ENCODE measurements around the gene NFIX.

NFIX gene

GRCh38 chr19:13117176-13117771 lies 122.0 kb downstream of the NFIX start:
- Mint-ChIP-seq H3K4me3 (peak overlapping the region; percentile 98), H3K4me1 (ENCODE audit: low read depth) (peaks cover 47% of the 10 kb centered on the region), H3K27me3 (no peaks in the 10 kb centered on the region), H3K27ac (peak overlapping the region; percentile 98), H3K9me3 (ENCODE audit: low read depth) (no peaks in the 10 kb centered on the region), H3K36me3 (peaks cover 2% of the 10 kb centered on the region)

DNA sequence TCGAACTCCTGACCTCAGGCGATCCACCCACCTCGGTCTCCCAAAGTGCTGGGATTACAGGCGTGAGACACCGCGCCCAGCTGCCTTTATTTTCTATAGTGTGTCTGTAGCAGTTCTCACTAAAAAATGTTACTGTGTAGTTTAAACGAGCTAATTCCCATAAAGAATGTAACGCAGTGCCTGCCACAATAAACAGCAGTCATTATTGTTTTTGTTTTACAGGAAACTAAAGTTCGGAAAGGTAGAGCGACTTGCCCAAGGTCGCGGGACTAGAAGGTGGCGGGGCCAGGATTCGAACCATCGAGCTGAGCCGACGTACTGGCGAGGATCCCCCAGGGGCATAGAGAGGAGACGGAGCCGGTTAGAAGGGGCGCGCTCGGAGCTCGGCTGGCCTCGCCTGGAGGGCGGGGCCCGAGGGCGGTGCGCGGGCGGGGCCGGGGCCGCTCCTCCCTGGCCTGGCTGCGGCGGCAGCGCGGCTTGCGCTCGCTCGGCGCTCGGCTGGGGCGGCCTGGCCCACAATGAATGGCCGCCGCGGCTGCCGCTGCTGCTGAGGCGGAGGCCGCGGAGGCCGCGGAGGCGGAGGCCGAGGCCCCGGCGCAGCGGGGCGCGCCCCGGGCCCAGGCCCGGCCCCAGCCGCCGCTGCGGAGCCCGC lies 122.6 kb downstream of the NFIX start, which contains the start of gene NACC1:
TSS of gene NACC1 (plus strand) at position 493 of the 652 bp plus-strand sequence. CDS start 16,944 bp downstream, outside the sequence.
- Mint-ChIP-seq H3K36me3 (peaks cover 2% of the 10 kb centered on the region), H3K9me3 (ENCODE audit: low read depth) (no peaks in the 10 kb centered on the region), H3K4me3 (peak within 1 kb of the TSS; percentile 98), H3K4me1 (ENCODE audit: low read depth) (peaks cover 52% of the 10 kb centered on the region), H3K27ac (peak within 1 kb of the TSS; percentile 98), H3K27me3 (no peaks in the 10 kb centered on the region)

DNA sequence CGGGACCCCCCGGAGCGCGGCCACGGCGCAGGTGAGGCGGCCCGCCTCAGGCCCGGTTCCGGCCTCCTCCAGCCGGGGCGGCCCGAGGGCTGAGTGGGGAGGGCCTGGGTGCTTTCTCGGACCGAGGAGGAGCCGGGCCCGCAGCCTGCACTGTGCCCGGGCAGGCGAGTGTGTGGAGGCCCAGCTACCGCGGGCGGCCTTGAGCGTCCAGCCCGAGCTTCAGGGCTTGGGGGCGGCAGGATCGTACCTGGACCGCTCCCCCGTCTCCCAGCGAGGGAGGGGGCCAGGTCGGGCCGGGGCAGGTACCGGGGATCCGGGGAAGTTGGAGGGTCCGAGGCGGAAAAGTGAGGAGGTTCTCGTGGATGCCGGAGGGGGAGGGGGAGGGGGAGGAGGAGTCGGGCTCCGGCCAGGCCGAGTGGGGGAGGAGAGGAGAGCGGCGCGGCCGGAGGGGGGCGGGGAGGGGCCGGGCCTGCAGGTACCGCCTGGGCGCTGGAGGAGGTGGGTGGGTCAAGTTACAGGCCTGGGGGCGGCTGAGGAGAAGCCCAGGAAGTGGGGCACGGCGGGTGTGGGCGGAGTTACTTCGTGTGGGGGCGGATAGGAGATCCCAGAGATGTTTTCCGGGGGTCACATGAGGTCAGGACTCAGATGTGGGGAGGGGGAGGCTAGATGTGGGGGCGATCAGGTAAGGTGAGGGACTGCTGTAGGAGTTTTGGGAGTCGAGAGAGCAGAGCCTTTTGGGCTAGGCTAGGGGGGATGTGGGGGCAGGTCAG lies 123.3 kb downstream of the NFIX start:
- Mint-ChIP-seq H3K4me3 (peak overlapping the region; percentile 84), H3K27me3 (no peaks in the 10 kb centered on the region), H3K9me3 (ENCODE audit: low read depth) (no peaks in the 10 kb centered on the region), H3K36me3 (peaks cover 2% of the 10 kb centered on the region), H3K27ac (peak overlapping the region; percentile 72), H3K4me1 (ENCODE audit: low read depth) (peaks cover 56% of the 10 kb centered on the region)

DNA sequence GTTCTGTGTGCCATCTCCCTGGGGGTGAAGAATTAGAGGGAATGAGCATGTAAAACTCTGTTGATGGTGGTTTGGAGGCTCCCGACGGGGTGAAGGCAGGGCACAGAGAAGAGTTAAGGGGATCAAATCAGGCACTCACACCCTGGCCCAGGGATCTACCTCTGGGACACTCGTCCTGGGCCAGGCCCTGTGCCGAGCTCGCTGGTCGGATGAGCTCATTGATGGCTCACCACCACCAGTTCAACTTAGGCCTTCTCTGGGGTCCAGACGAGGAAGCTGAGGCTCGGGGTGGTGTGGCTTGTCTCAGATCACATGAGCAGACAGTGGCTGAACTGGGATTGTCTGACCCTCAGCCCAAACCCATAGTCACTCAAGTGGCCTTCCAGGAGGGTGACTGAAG lies 124.4 kb downstream of the NFIX start:
- Mint-ChIP-seq H3K4me3 (peak overlapping the region; percentile 84), H3K9me3 (ENCODE audit: low read depth) (no peaks in the 10 kb centered on the region), H3K27ac (peak overlapping the region; percentile 72), H3K36me3 (peaks cover 2% of the 10 kb centered on the region), H3K27me3 (no peaks in the 10 kb centered on the region), H3K4me1 (ENCODE audit: low read depth) (peaks cover 59% of the 10 kb centered on the region)

GRCh38 chr19:13120031-13120430 lies 124.8 kb downstream of the NFIX start:
- peaks cover 2% of the 10 kb centered on the region for H3K36me3 Mint-ChIP-seq
- H3K27me3 Mint-ChIP-seq: no peaks in the 10 kb centered on the region
- H3K9me3 Mint-ChIP-seq (ENCODE audit: low read depth): no peaks in the 10 kb centered on the region
- H3K4me3 Mint-ChIP-seq: peak overlapping the region; percentile 84
- H3K27ac Mint-ChIP-seq: no peak overlapping the region
- peaks cover 56% of the 10 kb centered on the region for H3K4me1 Mint-ChIP-seq (ENCODE audit: low read depth)

DNA sequence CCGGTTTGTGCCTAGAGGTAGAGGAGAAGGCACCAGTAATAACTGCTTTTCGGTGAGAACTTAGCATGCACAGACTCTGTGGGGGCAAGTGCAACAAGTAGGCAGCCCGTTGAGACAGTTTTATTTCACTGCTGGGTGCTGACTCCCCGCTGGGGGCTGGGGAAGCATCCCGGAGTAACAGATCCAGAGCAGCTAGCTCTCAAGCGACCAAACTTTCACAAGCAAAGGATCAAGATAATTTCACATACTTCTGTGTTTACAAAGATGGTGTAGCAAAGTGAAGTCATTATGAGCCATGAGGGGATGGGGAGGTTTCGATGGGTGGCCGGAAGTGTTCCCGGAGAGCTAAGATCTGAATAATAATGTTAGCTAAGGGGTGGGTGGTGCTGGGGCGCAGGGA lies 125.5 kb downstream of the NFIX start:
- Mint-ChIP-seq H3K4me1 (ENCODE audit: low read depth) (peaks cover 51% of the 10 kb centered on the region), H3K36me3 (no peaks in the 10 kb centered on the region), H3K9me3 (ENCODE audit: low read depth) (no peaks in the 10 kb centered on the region), H3K4me3 (peak overlapping the region; percentile 84), H3K27me3 (no peaks in the 10 kb centered on the region), H3K27ac (no peak overlapping the region)

GRCh38 chr19:13121551-13122274 lies 126.4 kb downstream of the NFIX start:
- Mint-ChIP-seq H3K4me1 (ENCODE audit: low read depth) (peaks cover 49% of the 10 kb centered on the region), H3K4me3 (peak overlapping the region; percentile 46), H3K27ac (peak overlapping the region; percentile 22), H3K9me3 (ENCODE audit: low read depth) (no peaks in the 10 kb centered on the region), H3K36me3 (no peaks in the 10 kb centered on the region), H3K27me3 (no peaks in the 10 kb centered on the region)

- H3K4me1 Mint-ChIP-seq (ENCODE audit: low read depth): peaks cover 48% of the 10 kb centered on the region
Measured at GRCh38 chr19:13122275-13122878, 127.1 kb downstream of the NFIX start.

GRCh38 chr19:13122980-13123957 lies 128.0 kb downstream of the NFIX start:
- Mint-ChIP-seq H3K4me1 (ENCODE audit: low read depth) (peaks cover 50% of the 10 kb centered on the region), H3K4me3 (no peak overlapping the region), H3K27me3 (no peaks in the 10 kb centered on the region), H3K9me3 (ENCODE audit: low read depth) (no peaks in the 10 kb centered on the region), H3K27ac (peak overlapping the region; percentile 75), H3K36me3 (no peaks in the 10 kb centered on the region)

More at GRCh38 chr19:13122275-13122878, 127.1 kb downstream of the NFIX start:
- no peaks in the 10 kb centered on the region for H3K9me3 Mint-ChIP-seq (ENCODE audit: low read depth)
- H3K4me3 Mint-ChIP-seq: peak overlapping the region; percentile 46
- peak overlapping the region; percentile 75 for H3K27ac Mint-ChIP-seq
- no peaks in the 10 kb centered on the region for H3K27me3 Mint-ChIP-seq
- H3K36me3 Mint-ChIP-seq: no peaks in the 10 kb centered on the region

DNA sequence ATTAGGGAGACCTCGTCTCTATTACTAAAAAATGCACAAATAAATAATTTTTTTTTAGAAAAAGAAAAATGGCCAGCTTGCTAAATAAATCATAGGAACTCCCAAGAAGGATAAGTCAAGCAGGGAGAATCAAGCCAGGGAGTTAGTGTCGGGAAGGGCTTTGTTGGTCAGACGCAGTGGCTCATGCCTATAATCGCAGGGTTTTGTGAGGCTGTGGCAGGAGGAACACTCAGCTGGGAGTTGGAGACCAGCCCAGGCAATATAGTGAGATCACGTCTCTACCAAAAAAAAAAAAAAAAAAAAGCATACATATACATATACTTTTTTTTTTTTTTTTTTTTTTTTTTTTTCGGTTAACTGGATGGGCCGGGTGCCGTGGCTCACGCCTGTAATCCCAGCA lies 131.8 kb downstream of the NFIX start:
- Mint-ChIP-seq H3K27me3 (no peaks in the 10 kb centered on the region), H3K4me1 (ENCODE audit: low read depth) (peaks cover 36% of the 10 kb centered on the region), H3K9me3 (ENCODE audit: low read depth) (no peaks in the 10 kb centered on the region), H3K27ac (no peak overlapping the region), H3K36me3 (no peaks in the 10 kb centered on the region), H3K4me3 (no peak overlapping the region)

- Mint-ChIP-seq H3K4me3 (no peak overlapping the region), H3K36me3 (no peaks in the 10 kb centered on the region), H3K4me1 (ENCODE audit: low read depth) (peaks cover 37% of the 10 kb centered on the region), H3K27me3 (no peaks in the 10 kb centered on the region), H3K27ac (peak overlapping the region; percentile 3), H3K9me3 (ENCODE audit: low read depth) (no peaks in the 10 kb centered on the region)
Measured at GRCh38 chr19:13127811-13128575, 132.7 kb downstream of the NFIX start.

- no peaks in the 10 kb centered on the region for H3K27me3 Mint-ChIP-seq
- H3K4me3 Mint-ChIP-seq: no peak overlapping the region
- H3K9me3 Mint-ChIP-seq (ENCODE audit: low read depth): no peaks in the 10 kb centered on the region
- H3K4me1 Mint-ChIP-seq (ENCODE audit: low read depth): peaks cover 40% of the 10 kb centered on the region
- H3K36me3 Mint-ChIP-seq: no peaks in the 10 kb centered on the region
- H3K27ac Mint-ChIP-seq: no peak overlapping the region
Measured at GRCh38 chr19:13128583-13128982, 133.3 kb downstream of the NFIX start.

GRCh38 chr19:13129384-13129783 lies 134.1 kb downstream of the NFIX start:
- H3K36me3 Mint-ChIP-seq: no peaks in the 10 kb centered on the region
- H3K4me3 Mint-ChIP-seq: no peak overlapping the region
- H3K4me1 Mint-ChIP-seq (ENCODE audit: low read depth): peaks cover 39% of the 10 kb centered on the region
- no peaks in the 10 kb centered on the region for H3K27me3 Mint-ChIP-seq
- no peaks in the 10 kb centered on the region for H3K9me3 Mint-ChIP-seq (ENCODE audit: low read depth)
- H3K27ac Mint-ChIP-seq: no peak overlapping the region
